ENCODE results near the gene ZNF555. TPM values are rescaled to one million over a fixed set of nuclear protein-coding genes. Genes with fewer than 3 reads are reported as not detected.

The ZNF555 gene
- total and polyA plus RNA-seq, 2 experiments from 2014 or later: 2.7 to 7.4 TPM

DNA sequence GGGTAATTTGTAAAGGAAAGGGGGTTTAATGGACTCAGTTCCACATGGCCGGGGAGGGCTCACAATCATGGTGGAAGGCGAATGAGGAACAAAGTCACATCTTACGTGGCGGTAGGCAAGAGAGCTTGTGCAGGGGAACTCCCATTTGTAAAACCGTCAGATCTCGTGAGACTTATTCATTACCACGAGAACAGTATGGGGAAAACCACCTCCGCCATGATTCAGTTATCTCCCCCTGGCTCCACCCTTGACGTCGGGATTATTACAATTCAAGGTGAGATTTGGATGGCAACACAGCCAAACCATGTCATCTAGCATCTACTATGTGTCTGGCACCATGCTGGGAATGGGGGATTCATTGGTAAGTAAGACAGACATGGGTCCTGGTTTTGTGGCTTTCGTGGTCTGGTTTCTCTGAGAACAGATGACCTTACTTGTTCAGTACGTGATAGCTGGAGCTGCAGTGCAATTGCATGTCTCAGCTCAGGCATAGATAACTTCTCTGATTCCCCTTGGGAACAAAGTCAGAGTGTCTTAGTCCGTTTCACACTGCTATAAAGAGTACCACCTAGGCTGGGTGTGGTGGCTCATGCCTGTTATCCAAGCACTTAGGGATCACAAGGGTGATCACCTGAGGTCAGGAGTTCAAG, 13.3 kb upstream of the ZNF555 start:
- Histone ChIP-seq H3K9me2 (replicated peaks; ENCODE audit: insufficient read depth) (no peaks in the 10 kb centered on the region), H3K79me2 (no peaks in the 10 kb centered on the region), H3K4me1 (ENCODE audit: insufficient read depth) (no peaks in the 10 kb centered on the region), H3K4me2 (no peak overlapping the region), H3K9me3 (ENCODE audit: low read depth) (peaks cover 9% of the 10 kb centered on the region), H3K36me3 (replicated peaks; ENCODE audit: insufficient read depth, low read depth) (peaks cover 6% of the 10 kb centered on the region), H2AFZ (no peak overlapping the region), H3K27ac (no peak overlapping the region), H3K27me3 (no peaks in the 10 kb centered on the region), H4K20me1 (ENCODE audit: insufficient read depth, poor library complexity, severe bottlenecking) (no peaks in the 10 kb centered on the region), H3K4me3 (no peak overlapping the region)
- TF ChIP-seq EZH2phosphoT487 (IDR thresholded peaks at IDR 0.05; ENCODE audit: low read depth, severe bottlenecking, unreplicated experiment) (no peak), EZH2 (IDR thresholded peaks at IDR 0.05; ENCODE audit: borderline replicate concordance) (no peak)
- TF ChIP-seq, protein P1, sequence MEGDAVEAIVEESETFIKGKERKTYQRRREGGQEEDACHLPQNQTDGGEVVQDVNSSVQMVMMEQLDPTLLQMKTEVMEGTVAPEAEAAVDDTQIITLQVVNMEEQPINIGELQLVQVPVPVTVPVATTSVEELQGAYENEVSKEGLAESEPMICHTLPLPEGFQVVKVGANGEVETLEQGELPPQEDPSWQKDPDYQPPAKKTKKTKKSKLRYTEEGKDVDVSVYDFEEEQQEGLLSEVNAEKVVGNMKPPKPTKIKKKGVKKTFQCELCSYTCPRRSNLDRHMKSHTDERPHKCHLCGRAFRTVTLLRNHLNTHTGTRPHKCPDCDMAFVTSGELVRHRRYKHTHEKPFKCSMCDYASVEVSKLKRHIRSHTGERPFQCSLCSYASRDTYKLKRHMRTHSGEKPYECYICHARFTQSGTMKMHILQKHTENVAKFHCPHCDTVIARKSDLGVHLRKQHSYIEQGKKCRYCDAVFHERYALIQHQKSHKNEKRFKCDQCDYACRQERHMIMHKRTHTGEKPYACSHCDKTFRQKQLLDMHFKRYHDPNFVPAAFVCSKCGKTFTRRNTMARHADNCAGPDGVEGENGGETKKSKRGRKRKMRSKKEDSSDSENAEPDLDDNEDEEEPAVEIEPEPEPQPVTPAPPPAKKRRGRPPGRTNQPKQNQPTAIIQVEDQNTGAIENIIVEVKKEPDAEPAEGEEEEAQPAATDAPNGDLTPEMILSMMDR (IDR thresholded peaks at IDR 0.05; ENCODE audit: poor library complexity): no peak
- no peak for DNase-seq (ENCODE audit: low spot score)
- 96% methylated on average over 13 of the region's 13 CpGs for WGBS (ENCODE audit: low lambda C conversion rate, missing lambda C conversion rate)

- Histone ChIP-seq H3K79me2 (no peaks in the 10 kb centered on the region), H3K4me1 (ENCODE audit: insufficient read depth) (no peaks in the 10 kb centered on the region), H3K4me3 (no peak overlapping the region), H3K9me3 (ENCODE audit: low read depth) (peaks cover 34% of the 10 kb centered on the region), H3K36me3 (replicated peaks; ENCODE audit: insufficient read depth, low read depth) (peaks cover 7% of the 10 kb centered on the region), H3K9me2 (replicated peaks; ENCODE audit: insufficient read depth) (no peaks in the 10 kb centered on the region), H4K20me1 (ENCODE audit: insufficient read depth, poor library complexity, severe bottlenecking) (no peaks in the 10 kb centered on the region), H3K4me2 (no peak overlapping the region), H3K27ac (no peak overlapping the region), H2AFZ (no peak overlapping the region), H3K27me3 (no peaks in the 10 kb centered on the region)
- no peak for TF ChIP-seq EZH2phosphoT487 (IDR thresholded peaks at IDR 0.05; ENCODE audit: low read depth, severe bottlenecking, unreplicated experiment)
- no peak for TF ChIP-seq EZH2 (IDR thresholded peaks at IDR 0.05; ENCODE audit: borderline replicate concordance)
- TF ChIP-seq, protein P1 (IDR thresholded peaks at IDR 0.05; ENCODE audit: poor library complexity): no peak
- DNase-seq (ENCODE audit: low spot score): no peak
- 97% methylated on average over 19 of the region's 19 CpGs for WGBS (ENCODE audit: low lambda C conversion rate, missing lambda C conversion rate)
Observed at GRCh38 chr19:2834294-2834871, 6.9 kb upstream of the ZNF555 start.

DNA sequence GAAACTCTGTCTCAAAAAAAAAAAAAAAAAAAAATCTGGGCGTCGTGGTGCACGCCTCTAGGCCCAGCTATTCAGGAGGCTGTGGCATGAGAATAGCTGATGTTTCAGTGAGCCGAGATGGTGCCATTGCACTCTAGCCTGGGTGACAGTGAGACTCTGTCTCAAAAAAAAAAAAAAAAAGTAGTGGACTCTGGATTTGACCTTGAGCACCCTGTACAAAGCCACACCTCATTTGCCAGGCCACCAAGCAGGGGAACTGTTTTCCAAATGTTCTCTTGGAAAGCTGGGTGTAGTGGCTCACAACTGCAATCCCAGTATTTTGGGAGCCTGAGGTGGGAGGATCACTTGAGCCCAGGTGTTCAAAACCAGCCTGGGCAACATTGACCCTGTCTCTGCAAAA, 3.8 kb upstream of the ZNF555 start:
- Histone ChIP-seq H2AFZ (no peak overlapping the region), H3K4me1 (ENCODE audit: insufficient read depth) (peaks cover 1% of the 10 kb centered on the region), H3K36me3 (replicated peaks; ENCODE audit: insufficient read depth, low read depth) (peaks cover 6% of the 10 kb centered on the region), H3K9me2 (replicated peaks; ENCODE audit: insufficient read depth) (no peaks in the 10 kb centered on the region), H3K79me2 (peaks cover 8% of the 10 kb centered on the region), H3K9me3 (ENCODE audit: low read depth) (peaks cover 31% of the 10 kb centered on the region), H3K4me2 (no peak overlapping the region), H4K20me1 (ENCODE audit: insufficient read depth, poor library complexity, severe bottlenecking) (no peaks in the 10 kb centered on the region), H3K4me3 (no peak overlapping the region), H3K27me3 (no peaks in the 10 kb centered on the region), H3K27ac (no peak overlapping the region)
- no peak for DNase-seq (ENCODE audit: low spot score)
- 72% methylated on average over 4 of the region's 4 CpGs for WGBS (ENCODE audit: low lambda C conversion rate, missing lambda C conversion rate)
- TF ChIP-seq EZH2 (IDR thresholded peaks at IDR 0.05; ENCODE audit: borderline replicate concordance): no peak
- TF ChIP-seq, protein P1 (IDR thresholded peaks at IDR 0.05; ENCODE audit: poor library complexity): no peak
- TF ChIP-seq EZH2phosphoT487 (IDR thresholded peaks at IDR 0.05; ENCODE audit: low read depth, severe bottlenecking, unreplicated experiment): no peak

All from hepatocyte (in vitro differentiated cells).